ENCODE measurements around the gene ELP1.
"Not testable (repeated sequence)": the region's sequence is repeated elsewhere in the genome, so short reads cannot be mapped to it uniquely, and the experiment has no call there.

ELP1 gene

GRCh38 chr9:108924466-108924865 is 9.5 kb downstream of the ELP1 start:
- no peak for DNase-seq (ENCODE audit: low spot score)

GRCh38 chr9:108921200-108921599 is 12.7 kb downstream of the ELP1 start:
- DNase-seq (ENCODE audit: low spot score), result no peak

GRCh38 chr9:108920401-108920800 is 13.5 kb downstream of the ELP1 start:
- DNase-seq (ENCODE audit: low spot score), result not testable (repeated sequence)

- no peak for DNase-seq (ENCODE audit: low spot score)
Measured at GRCh38 chr9:108919517-108919916, 14.4 kb downstream of the ELP1 start.

- no peak for DNase-seq (ENCODE audit: low spot score)
Measured at GRCh38 chr9:108913391-108913790, 20.5 kb downstream of the ELP1 start.

GRCh38 chr9:108911820-108912219 is 22.1 kb downstream of the ELP1 start:
- no peak for DNase-seq (ENCODE audit: low spot score)

- no peak for DNase-seq (ENCODE audit: low spot score)
Measured at GRCh38 chr9:108910914-108911313, 23.0 kb downstream of the ELP1 start.

GRCh38 chr9:108910402-108910801 is 23.5 kb downstream of the ELP1 start:
- DNase-seq (ENCODE audit: low spot score), result no peak

GRCh38 chr9:108905494-108905893 is 28.4 kb downstream of the ELP1 start:
- DNase-seq (ENCODE audit: low spot score), result no peak

GRCh38 chr9:108904161-108904560 is 29.8 kb downstream of the ELP1 start:
- no peak for DNase-seq (ENCODE audit: low spot score)

- DNase-seq (ENCODE audit: low spot score), result no peak
Measured at GRCh38 chr9:108903420-108904103, 30.4 kb downstream of the ELP1 start.

- no peak for DNase-seq (ENCODE audit: low spot score)
Measured at GRCh38 chr9:108900176-108900575, 33.7 kb downstream of the ELP1 start.

GRCh38 chr9:108899023-108899695 is 34.8 kb downstream of the ELP1 start:
- DNase-seq (ENCODE audit: low spot score), result not testable (repeated sequence)

- no peak for DNase-seq (ENCODE audit: low spot score)
Measured at GRCh38 chr9:108897324-108898096, 36.4 kb downstream of the ELP1 start.

- no peak for DNase-seq (ENCODE audit: low spot score)
Measured at GRCh38 chr9:108894225-108894997, 39.5 kb downstream of the ELP1 start.

- DNase-seq (ENCODE audit: low spot score), result peak; percentile 60
Measured at GRCh38 chr9:108889649-108890067, 44.3 kb downstream of the ELP1 start.

GRCh38 chr9:108886594-108887271 is 47.2 kb downstream of the ELP1 start:
- DNase-seq (ENCODE audit: low spot score), result not testable (repeated sequence)

- DNase-seq (ENCODE audit: low spot score), result peak; percentile 55
Measured at GRCh38 chr9:108885643-108886348, 48.1 kb downstream of the ELP1 start.

- no peak for DNase-seq (ENCODE audit: low spot score)
Measured at GRCh38 chr9:108884701-108885100, 49.2 kb downstream of the ELP1 start.

- DNase-seq (ENCODE audit: low spot score), result no peak
Measured at GRCh38 chr9:108883085-108883484, 50.8 kb downstream of the ELP1 start.
